Coronary artery (tissue), 2 donors: ENCODE measurements around the gene ITGA1.
"Not testable (repeated sequence)": the region's sequence is repeated elsewhere in the genome, so short reads cannot be mapped to it uniquely, and the experiment has no call there.

Experiments
- DNase-seq: peaks from one replicate; pipeline ENCODE4 v3.0.0-alpha.2; 2017; ENCODE audit warnings: low spot score
- H3K27ac ChIP-seq, 2 donors: fragments of 200-600 bp; sonication (generic); one replicate each; pipeline ENCODE4 v1.5.1; 2016 to 2019
- H3K4me3 ChIP-seq: fragments of 200-600 bp; sonication (generic); 2 replicates; pipeline ENCODE4 v1.5.1; 2016; ENCODE audit warnings: mild to moderate bottlenecking, moderate library complexity
- TF ChIP-seq, protein P1 (sequence below): fragments of 200-600 bp; sonication (generic); IDR thresholded peaks from one replicate; pipeline ENCODE4 v1.5.1; 2019; ENCODE audit warnings: antibody characterized with exemption

The ITGA1 gene

DNA sequence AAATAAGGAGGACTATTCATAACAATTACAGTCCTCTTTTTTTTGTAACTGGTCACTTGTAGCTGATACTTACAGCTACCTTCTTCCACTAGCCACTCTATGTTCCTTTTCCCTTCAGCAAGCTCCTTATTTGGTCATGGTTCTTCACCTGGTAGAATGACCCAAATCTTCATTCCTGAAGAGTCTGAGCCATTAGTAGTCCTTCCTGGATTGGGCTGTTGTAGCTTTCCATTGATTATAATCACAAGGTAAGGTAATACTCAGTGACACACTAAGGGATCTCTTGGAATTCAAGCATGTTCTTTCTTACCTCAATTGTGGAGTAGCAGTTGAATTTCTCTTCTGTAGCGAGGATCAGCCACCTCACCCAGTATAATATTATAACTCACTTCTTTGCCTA, 175.9 kb downstream of the ITGA1 start:
- H3K4me3 ChIP-seq: no peak overlapping the region
- H3K27ac ChIP-seq: no peak overlapping the region
- TF ChIP-seq, protein P1, sequence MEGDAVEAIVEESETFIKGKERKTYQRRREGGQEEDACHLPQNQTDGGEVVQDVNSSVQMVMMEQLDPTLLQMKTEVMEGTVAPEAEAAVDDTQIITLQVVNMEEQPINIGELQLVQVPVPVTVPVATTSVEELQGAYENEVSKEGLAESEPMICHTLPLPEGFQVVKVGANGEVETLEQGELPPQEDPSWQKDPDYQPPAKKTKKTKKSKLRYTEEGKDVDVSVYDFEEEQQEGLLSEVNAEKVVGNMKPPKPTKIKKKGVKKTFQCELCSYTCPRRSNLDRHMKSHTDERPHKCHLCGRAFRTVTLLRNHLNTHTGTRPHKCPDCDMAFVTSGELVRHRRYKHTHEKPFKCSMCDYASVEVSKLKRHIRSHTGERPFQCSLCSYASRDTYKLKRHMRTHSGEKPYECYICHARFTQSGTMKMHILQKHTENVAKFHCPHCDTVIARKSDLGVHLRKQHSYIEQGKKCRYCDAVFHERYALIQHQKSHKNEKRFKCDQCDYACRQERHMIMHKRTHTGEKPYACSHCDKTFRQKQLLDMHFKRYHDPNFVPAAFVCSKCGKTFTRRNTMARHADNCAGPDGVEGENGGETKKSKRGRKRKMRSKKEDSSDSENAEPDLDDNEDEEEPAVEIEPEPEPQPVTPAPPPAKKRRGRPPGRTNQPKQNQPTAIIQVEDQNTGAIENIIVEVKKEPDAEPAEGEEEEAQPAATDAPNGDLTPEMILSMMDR: no peak
- no peak for DNase-seq

DNA sequence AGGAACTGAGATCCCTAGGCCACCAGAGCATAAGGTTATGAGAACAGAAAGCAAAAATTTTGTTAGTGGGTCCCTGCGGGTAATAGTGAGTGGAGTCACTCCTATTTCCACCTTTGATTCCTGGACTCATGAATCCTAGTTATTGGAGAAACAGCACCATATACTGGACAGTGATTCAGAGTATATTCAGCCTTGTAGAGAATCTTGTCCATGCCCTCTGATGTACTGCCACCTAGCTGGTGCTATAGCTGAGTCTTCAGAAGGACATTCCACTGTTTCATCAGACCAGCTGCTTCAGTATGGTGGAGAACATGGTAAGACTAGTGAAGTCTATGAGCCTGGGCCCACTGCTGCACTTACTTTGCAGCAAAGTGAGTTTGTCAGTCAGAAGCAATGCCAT, 176.4 kb downstream of the ITGA1 start:
- H3K27ac ChIP-seq: no peak overlapping the region
- TF ChIP-seq, protein P1: no peak
- no peak overlapping the region for H3K4me3 ChIP-seq
- DNase-seq: no peak

DNA sequence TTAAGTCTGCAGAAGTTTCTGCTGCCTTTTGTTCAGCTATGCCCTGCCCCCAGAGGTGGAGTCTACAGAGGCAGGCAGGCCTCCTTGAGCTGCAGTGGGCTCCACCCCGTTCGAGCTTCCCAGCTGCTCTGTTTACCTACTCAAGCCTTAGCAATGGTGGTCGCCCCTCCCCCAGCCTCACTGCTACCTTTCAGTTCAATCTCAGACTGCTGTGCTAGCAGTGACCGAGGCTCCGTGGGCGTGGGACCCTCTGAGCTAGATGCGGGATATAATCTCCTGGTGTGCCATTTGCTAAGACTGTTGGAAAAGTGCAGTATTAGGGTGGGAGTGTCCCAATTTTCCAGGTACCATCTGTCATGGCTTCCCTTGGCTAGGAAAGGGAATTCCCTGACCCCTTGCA, 188.4 kb downstream of the ITGA1 start:
- not testable (repeated sequence) for H3K27ac ChIP-seq, H3K4me3 ChIP-seq, DNase-seq

DNA sequence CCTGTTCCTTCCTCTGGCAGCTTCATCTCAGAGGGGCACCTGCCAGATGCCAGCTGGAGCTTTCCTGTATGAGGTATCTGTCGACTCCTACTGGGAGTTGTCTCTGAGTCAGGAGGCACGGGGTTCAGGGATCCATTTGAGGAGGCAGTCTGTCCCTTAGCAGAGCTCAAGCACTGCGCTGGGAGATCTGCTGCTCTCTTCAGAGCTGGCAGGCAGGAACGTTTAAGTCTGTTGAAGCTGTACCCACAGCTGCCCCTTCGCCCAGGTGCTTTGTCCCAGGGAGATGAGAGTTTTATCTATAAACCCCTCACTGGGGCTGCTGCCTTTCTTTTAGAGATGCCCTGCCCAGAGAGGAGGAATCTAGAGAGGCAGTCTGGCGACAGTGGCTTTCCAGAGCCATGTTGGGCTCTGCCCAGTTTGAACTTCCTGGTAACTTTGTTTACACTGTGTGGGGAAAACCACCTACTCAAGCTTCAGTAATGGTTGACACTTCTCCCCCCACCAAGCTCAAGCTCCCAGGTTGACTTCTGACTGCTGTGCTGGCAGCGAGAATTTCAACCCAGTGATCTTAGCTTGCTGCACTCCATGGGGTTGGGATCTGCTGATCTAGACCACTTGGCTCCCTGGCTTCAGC, 189.7 kb downstream of the ITGA1 start:
- Histone ChIP-seq H3K4me3 (no peak overlapping the region), H3K27ac (no peak overlapping the region)
- TF ChIP-seq, protein P1: no peak
- DNase-seq: no peak

DNA sequence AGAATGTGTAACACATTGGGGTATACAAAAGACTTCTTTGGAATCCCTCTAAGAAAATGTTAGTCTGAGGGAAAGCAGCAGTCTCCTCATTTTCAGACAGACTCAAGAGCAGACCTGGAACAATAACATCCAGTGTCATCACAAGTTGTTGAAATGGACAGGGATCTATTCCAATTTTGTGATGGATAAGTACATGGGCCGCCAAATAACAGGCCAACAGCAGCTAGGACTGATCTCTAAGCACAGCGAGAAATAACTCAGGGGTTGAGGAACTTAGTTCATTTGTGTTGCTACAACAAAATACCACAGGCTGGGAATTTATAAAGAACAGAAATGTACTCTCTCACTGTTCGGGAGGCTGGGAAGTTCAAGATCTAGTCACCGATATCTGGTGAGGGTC, 193.8 kb downstream of the ITGA1 start:
- H3K27ac ChIP-seq: no peak overlapping the region
- TF ChIP-seq, protein P1: no peak
- H3K4me3 ChIP-seq: no peak overlapping the region
- DNase-seq: no peak

DNA sequence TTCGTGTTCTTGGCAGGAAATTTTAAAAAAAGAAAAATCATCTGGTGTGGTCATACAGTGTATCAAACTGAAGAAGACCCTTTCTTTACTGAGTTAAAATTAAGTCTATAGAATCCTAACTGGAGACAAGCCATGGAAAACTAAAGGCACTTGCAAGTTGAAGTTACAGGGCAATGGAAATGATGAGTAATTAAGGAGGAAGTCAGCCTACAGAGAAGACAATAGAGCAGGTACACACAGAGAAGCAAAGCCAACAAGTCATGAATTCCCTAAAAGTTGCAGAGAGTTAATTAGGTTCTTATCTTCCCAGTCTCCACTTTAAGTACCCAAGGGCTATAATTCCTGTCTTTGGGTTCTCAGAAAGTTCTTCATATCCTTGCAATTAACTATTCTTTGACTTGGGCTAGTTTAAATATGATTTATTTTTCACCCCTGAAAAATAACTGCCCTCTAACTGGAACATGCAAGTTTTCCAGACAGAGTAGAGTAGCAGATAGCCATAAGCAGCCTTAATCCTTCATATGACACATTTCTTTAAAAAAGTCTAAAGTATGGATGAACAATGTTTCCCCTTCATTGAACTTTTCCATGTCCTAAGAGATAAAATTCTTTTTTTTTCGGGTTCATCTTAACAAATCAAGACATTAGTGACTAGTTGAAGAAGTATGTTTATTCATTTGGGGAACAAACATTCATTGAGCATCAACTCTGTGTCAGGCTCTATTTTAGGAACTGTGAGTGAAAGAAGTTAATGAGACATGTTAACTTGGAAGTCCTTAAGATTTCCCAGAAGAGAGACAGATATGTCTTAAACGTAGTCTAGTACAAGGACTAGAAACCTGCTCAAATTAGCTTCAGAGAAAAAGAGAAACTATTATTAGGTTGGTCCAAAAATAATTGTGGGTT, 196.3 kb downstream of the ITGA1 start:
- TF ChIP-seq, protein P1: no peak
- no peak for DNase-seq

DNA sequence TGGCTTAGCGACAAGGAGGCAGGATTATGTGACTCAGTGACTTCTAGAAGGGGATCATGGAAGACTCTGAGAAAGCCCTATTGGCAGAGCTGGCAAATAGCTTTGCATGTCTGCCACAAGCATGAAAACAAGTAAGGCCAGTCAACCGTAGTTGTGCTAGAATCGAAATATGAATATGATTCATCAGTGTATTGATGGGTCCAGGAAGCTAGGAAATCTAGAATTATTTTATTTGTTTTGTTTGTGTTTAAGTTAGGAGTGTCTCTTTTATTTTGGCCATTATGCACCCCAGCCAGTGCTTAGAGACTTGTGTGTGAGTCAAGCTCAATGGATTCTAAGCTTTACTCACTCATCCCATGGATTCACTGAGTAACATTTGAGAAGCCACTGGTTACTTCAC, 197.6 kb downstream of the ITGA1 start:
- DNase-seq: no peak
- H3K27ac ChIP-seq: no peak overlapping the region
- no peak overlapping the region for H3K4me3 ChIP-seq
- TF ChIP-seq, protein P1: no peak

More for the DNA sequence above, 196.3 kb downstream of the ITGA1 start:
- Histone ChIP-seq H3K4me3 (no peak overlapping the region), H3K27ac (no peak overlapping the region)
